ENCODE measurements around the gene ENHO. TPM values are rescaled to one million over a fixed set of nuclear protein-coding genes. Genes with fewer than 3 reads are reported as not detected.
A peak's percentile ranks its signal among the peaks of the same experiment; 100 is the strongest.
"Not testable (repeated sequence)": the region's sequence is repeated elsewhere in the genome, so short reads cannot be mapped to it uniquely, and the experiment has no call there.

ENHO gene
- total RNA-seq, 2 donors from 2014 or later = 0.56 to 0.60 TPM

- intact Hi-C loops (cut with DNase I) = no loop called here
Observed at GRCh38 chr9:34544035-34544434, 21.2 kb upstream of the ENHO start.

GRCh38 chr9:34541540-34541939 is 18.8 kb upstream of the ENHO start:
- ATAC-seq (no peak), DNase-seq (no peak)
- intact Hi-C loops (cut with DNase I) = no loop called here

More at GRCh38 chr9:34544035-34544434, 21.2 kb upstream of the ENHO start:
- DNase-seq = no peak
- no peak for ATAC-seq

GRCh38 chr9:34540827-34541226 is 18.0 kb upstream of the ENHO start:
- intact Hi-C loops (cut with DNase I) = no loop called here
- DNase-seq = no peak
- ATAC-seq = no peak

GRCh38 chr9:34536685-34537084 is 13.9 kb upstream of the ENHO start:
- ATAC-seq = no peak
- DNase-seq = no peak
- intact Hi-C loops (cut with DNase I) = no loop called here

DNA sequence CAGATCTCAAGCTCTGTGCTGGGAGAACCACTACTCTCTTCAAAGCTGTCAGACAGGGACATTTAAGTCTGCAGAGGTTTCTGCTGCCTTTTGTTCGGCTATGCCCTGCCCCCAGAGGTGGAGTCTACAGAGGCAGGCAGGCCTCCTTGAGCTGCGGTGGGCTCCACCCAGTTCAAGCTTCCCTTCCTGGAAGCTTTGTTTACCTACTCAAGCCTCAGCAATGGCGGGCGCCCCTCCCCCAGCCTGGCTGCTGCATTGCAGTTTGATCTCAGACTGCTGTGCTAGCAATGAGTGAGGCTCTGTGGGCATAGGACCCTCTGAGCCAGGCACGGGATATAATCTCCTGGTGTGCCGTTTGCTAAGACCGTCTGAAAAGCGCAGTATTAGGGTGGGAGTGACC is 9.3 kb upstream of the ENHO start:
- DNase-seq; ATAC-seq; intact Hi-C loops (cut with DNase I): not testable (repeated sequence)

DNA sequence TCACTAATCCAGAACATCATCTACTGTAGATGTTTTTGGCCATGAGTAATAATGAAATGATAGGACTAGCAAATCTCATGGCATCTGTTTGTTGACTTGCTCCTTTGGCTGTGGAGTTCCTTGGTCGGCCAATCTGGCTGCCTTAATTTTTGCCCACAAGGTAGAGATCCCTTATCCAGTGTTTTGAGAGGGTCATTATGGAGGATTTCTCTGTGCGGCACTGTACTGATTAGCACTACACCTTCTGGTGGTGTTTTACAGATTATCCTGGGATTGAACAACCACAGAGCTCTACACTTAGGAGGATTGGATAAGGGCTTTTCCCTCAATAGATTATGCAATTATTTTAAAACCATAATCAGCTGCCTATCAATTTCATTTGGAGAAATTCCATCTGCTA is 3.2 kb upstream of the ENHO start:
- ATAC-seq (no peak), DNase-seq (no peak)
- intact Hi-C loops (cut with DNase I) = no loop called here

- no peak for DNase-seq
- ATAC-seq = no peak
- intact Hi-C loops (cut with DNase I) = no loop called here
Observed at GRCh38 chr9:34524349-34524748, 1.6 kb upstream of the ENHO start.

DNA sequence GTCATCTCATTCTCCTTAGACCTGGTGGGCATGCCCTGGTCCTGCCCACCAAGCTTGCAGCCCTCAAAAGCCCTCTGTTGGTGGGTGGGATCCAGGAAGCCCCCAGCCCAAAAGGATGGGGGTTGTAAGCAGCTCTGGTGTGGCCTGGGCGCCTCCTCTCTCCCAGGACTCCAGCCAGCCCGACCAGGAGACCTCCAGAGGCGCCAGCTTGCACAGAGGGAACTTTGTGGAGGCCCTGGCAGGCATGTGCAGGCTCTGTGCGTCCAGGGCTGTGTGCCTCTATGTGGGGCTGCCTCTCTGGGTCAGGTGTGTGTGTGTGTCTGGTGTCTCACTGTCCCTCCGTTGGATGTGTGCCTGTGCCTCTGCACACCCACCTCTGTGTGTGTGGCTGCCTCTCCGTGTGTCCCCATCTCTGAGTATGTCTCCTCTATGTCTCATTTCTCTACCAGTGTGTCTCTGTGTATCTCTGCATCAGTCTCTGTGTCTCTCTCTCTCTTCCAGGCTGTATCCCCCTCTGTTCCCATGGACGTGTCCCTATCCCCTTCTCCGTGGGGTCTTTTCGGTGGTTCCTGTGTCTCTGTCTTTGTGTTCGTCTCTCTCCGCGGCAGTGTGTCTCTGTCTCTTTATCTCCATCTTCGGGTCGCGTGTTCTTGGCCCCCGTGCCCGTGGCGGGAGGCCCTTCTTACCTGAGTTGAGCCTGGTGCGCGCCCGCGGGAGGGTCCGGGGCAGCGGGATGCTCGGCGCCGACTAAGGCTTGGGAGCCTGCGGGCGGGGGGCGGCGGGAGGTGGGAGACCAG is 501 bp downstream of the ENHO start:
- no peak for DNase-seq
- no peak for ATAC-seq
- intact Hi-C loops (cut with DNase I) = no loop called here

DNA sequence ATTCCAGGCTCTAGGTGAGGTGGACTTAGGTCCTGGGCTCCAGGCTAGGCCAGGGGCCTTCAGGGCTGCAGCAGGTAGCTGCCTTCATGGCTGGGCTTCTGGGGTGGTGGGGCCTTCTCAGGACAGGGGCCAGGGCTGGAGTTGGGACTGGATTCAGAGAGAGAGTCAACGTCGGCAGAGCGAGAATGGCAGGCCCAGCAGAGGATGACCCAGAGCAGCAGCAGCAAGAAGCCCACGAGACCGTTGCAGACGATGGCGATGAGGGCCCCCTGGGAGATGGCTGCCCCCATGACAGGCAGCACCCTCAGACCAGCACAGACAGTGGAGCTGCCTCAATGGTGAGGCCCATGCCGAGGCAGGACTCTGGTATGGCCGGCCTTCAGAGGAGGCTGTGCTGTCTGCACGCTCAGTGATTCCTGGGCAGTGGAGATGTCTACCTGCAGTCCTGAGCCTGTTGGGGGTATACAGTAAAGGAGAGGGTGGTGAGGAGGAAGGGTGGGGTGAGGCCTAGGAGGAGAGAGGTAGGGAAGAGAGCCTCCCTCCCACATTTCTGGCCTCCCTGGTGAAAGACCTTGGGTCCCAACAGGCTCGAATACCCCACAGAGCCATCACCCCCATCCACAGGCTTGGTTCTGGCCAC is 1.3 kb downstream of the ENHO start:
- DNase-seq (no peak), ATAC-seq (no peak)
- intact Hi-C loops (cut with DNase I) = no loop called here

DNA sequence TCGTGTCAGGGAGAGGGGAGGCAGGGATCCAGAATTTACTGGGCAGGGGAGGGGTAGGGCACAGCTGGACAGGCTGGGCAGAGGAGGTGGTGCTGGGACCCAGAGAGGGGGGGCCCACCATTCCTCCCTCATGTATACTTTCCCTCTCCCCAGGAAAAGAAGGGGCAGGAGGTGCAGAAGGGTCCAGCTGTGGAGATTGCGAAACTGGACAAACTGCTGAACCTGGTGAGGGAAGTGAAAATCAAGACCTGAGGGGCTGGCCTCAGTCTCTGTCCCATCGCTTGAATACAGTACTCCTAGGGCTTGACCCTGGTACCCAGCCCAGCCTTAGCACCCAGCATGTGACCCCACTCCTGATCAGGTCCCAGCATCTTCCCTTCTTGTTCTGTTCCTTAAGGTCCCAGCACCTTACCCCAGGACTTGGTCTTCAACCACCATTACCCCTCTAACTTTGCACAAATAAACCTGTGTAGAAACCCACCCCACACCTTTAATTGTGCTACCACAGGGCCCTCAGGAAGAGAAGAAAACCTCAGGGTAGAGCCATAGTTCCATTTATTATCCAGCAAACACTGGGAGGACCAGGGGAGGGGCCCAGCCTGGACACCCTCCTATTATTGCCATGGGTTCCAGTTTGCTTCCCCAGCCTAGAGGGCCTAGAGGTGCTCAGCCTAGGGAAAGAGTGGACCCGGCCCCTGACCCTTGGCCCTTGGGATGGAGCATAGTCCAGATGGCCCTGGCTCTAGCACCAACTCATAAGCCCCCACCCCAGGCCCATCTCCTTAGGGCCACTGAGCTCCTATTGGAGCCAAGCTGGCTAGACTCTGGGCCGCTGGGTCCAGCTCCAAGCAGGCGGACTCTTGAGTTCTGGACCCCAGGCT is 2.0 kb downstream of the ENHO start:
- no peak for DNase-seq
- ATAC-seq = no peak
- intact Hi-C loops (cut with DNase I) = no loop called here

GRCh38 chr9:34520096-34520495 is 2.7 kb downstream of the ENHO start:
- ATAC-seq (no peak), DNase-seq (no peak)
- intact Hi-C loops (cut with DNase I) = no loop called here

GRCh38 chr9:34519321-34520020 is 3.3 kb downstream of the ENHO start:
- DNase-seq (no peak), ATAC-seq (no peak)
- intact Hi-C loops (cut with DNase I) = no loop called here

GRCh38 chr9:34518896-34519295 is 3.9 kb downstream of the ENHO start:
- ATAC-seq (no peak), DNase-seq (no peak)
- intact Hi-C loops (cut with DNase I) = no loop called here

DNA sequence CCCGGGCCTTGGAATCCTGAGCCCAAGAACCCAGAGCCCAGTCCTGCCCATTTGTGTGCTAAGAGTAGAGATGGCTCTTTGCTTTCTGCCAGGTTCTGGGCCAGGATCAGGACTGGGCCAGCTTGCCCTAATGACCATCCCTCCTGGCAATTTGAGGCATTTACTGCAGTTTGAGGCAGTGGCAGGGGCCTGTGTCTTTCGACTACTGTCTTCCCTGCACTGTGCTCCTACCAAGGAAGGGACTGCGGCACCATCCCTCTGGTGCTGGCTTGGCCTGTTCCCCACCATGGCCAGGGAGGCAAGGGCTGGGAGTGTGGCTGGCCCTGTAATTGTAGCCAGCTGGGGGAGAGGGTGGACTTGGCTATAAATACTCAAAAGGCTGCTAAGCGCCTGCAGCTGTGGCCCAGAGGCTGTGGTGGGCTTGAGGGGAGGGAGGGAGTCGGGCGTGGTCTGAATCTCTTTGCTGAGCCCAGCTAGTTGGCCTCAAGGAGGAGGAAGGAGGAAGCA is 4.6 kb downstream of the ENHO start:
- intact Hi-C loops (cut with DNase I) = no loop called here
- DNase-seq (no peak), ATAC-seq (no peak)

- ATAC-seq (no peak), DNase-seq (no peak)
- intact Hi-C loops (cut with DNase I) = no loop called here
Observed at GRCh38 chr9:34517185-34517584, 5.6 kb downstream of the ENHO start.

- no peak for ATAC-seq
- no peak for DNase-seq
- intact Hi-C loops (cut with DNase I) = no loop called here
Observed at GRCh38 chr9:34515959-34516358, 6.8 kb downstream of the ENHO start.

DNA sequence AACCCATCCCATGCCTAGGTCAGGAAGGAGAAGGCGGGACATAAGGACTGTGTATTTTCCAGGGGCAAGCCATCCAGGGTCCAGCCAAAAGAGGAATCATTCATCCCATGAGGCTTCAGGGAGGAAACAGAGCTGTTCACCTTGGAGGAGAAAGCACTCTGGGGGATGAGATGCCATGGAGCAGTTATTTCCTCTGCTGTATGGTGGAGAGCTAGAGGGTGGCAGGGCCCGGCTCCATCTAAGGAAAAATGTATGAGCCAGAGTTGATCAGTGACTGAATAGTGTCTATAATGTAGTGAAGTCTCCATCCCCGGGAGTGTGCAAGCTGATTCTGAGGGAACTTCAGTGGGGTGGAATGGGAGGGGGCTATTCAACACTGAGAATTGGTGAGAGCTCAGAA is 8.0 kb downstream of the ENHO start:
- ATAC-seq = no peak
- intact Hi-C loops (cut with DNase I) = no loop called here
- no peak for DNase-seq

GRCh38 chr9:34514401-34514800 is 8.4 kb downstream of the ENHO start:
- intact Hi-C loops (cut with DNase I) = no loop called here
- ATAC-seq (no peak), DNase-seq (no peak)

DNA sequence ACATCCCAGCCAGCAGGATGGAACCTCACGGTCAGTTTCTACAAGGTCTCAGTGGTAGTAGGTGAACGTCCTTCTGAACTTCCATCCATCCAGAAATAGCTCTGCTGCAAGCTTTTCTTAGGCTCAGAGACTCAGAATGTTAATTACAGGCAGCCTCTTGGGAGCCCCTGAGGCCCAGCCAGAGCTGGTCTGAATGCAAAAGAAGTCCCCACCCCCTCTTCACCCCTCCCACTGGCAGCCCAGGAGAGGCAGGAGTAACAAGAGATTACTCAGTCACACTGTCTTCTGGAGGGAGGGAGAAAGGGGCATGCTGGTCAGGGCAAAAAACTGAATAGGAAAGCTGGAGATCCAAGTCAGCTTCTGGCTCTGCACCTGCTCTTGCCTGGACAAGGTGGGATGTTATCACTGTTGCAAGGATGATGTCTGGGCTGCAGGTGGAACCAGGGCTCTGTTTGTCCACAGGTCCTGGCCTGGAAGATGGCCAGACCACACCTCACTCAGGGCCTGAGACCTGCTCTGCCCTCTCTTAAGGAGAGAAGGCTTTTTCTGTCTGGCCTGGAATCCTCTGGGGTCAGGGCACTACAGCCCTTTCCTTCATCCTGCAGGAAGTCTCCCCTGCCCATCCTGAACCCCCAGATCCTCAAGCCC is 9.1 kb downstream of the ENHO start:
- intact Hi-C loops (cut with DNase I) = no loop called here
- ATAC-seq (peak; percentile 43 to 51), DNase-seq (no peak)

Data from left cardiac atrium (tissue), 4 donors.